GM23338 (cell line): ENCODE results near the gene PVALB.

Experiments used
- CREB1 ChIP-seq: fragments of 250-450 bp; sonication (Bioruptor Pico); IDR thresholded peaks from 2 replicates; pipeline ENCODE4 v1.5.0; 2020; ENCODE audit warnings: low read depth, mild to moderate bottlenecking, moderate library complexity
- EZH2 ChIP-seq: fragments of 200-600 bp; sonication (generic); IDR thresholded peaks from one replicate; pipeline ENCODE4 v1.8.0; 2017; ENCODE audit warnings: antibody characterized with exemption, mild to moderate bottlenecking, low read depth; ENCODE audit not compliant: unreplicated experiment
- EZH2phosphoT487 ChIP-seq: fragments of 200-600 bp; sonication (generic); IDR thresholded peaks from one replicate; pipeline ENCODE4 v1.8.1; 2018; ENCODE audit warnings: antibody characterized with exemption; ENCODE audit not compliant: unreplicated experiment
- JUNB ChIP-seq: IDR thresholded peaks from one replicate; pipeline ENCODE4 v1.6.1; 2016; ENCODE audit warnings: antibody characterized with exemption; ENCODE audit not compliant: unreplicated experiment
- NANOG ChIP-seq: IDR thresholded peaks from 2 replicates; pipeline ENCODE4 v1.6.1; 2016; ENCODE audit warnings: antibody characterized with exemption, borderline replicate concordance
- POLR2AphosphoS5 ChIP-seq: IDR thresholded peaks from 2 replicates; pipeline ENCODE4 v1.6.1; 2016; ENCODE audit warnings: antibody characterized with exemption, low read depth
- ZNF114 ChIP-seq: fragments of 250-450 bp; sonication (Bioruptor Pico); IDR thresholded peaks from 2 replicates; pipeline ENCODE4 v1.5.0; 2020; ENCODE audit warnings: mild to moderate bottlenecking, moderate library complexity
- ZNF331 ChIP-seq: fragments of 250-450 bp; sonication (Bioruptor Pico); IDR thresholded peaks from 2 replicates; pipeline ENCODE4 v1.5.0; 2020; ENCODE audit warnings: low read depth, mild to moderate bottlenecking, moderate library complexity
- TF ChIP-seq, protein P1 (sequence below), 2 experiments: fragments of 200-600 bp in 1 of 2; sonication (generic) in 1 of 2; conservative IDR thresholded peaks; 2 replicates each; pipeline versions ENCODE4 v1.5.1 to v1.6.1; 2016 to 2017; ENCODE audit warnings: antibody characterized with exemption in 2 of 2, low read depth in 2 of 2, mild to moderate bottlenecking in 2 of 2, moderate library complexity in 1 of 2
- TF ChIP-seq, protein P2 (sequence below): IDR thresholded peaks from one replicate; pipeline ENCODE4 v1.6.1; 2018; ENCODE audit warnings: antibody characterized with exemption; ENCODE audit not compliant: unreplicated experiment
- TF ChIP-seq, protein P3 (sequence below): fragments of 250-450 bp; sonication (Bioruptor Pico); IDR thresholded peaks from 2 replicates; pipeline ENCODE4 v1.5.0; 2020; ENCODE audit warnings: mild to moderate bottlenecking, moderate library complexity
- TF ChIP-seq, protein P4 (sequence below): IDR thresholded peaks from 2 replicates; pipeline ENCODE4 v1.6.1; 2016; ENCODE audit warnings: antibody characterized with exemption

DNA sequence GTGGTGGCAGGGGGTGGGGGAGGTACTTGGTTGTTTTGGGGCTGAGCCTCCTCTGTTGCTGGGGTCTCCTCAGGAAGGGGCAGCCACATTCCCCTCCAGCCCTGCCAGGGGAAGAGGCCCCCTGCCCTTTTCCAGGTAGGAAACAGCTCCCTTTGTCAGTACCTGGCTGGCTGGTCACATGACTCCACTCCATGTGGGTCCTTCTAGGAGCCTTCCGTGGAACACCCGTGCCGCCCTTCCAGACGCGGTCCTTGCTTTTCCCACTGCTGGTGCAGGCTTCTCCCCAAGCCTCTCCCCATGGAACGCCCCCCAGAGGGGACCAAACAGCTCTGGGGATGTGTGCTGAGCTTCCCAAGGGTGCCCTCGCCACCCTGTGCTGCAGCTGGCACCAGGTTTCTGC, 60.8 kb downstream of the PVALB start:
- TF ChIP-seq EZH2 (no peak), EZH2phosphoT487 (no peak), POLR2AphosphoS5 (no peak), ZNF114 (no peak), JUNB (no peak), NANOG (no peak), CREB1 (no peak), ZNF331 (CRISPR knock-in tag) (no peak)
- TF ChIP-seq, protein P1, sequence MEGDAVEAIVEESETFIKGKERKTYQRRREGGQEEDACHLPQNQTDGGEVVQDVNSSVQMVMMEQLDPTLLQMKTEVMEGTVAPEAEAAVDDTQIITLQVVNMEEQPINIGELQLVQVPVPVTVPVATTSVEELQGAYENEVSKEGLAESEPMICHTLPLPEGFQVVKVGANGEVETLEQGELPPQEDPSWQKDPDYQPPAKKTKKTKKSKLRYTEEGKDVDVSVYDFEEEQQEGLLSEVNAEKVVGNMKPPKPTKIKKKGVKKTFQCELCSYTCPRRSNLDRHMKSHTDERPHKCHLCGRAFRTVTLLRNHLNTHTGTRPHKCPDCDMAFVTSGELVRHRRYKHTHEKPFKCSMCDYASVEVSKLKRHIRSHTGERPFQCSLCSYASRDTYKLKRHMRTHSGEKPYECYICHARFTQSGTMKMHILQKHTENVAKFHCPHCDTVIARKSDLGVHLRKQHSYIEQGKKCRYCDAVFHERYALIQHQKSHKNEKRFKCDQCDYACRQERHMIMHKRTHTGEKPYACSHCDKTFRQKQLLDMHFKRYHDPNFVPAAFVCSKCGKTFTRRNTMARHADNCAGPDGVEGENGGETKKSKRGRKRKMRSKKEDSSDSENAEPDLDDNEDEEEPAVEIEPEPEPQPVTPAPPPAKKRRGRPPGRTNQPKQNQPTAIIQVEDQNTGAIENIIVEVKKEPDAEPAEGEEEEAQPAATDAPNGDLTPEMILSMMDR (conservative IDR thresholded peaks at IDR 0.05; ENCODE audit: low read depth in 2 of 2) = no peak
- TF ChIP-seq, protein P2, sequence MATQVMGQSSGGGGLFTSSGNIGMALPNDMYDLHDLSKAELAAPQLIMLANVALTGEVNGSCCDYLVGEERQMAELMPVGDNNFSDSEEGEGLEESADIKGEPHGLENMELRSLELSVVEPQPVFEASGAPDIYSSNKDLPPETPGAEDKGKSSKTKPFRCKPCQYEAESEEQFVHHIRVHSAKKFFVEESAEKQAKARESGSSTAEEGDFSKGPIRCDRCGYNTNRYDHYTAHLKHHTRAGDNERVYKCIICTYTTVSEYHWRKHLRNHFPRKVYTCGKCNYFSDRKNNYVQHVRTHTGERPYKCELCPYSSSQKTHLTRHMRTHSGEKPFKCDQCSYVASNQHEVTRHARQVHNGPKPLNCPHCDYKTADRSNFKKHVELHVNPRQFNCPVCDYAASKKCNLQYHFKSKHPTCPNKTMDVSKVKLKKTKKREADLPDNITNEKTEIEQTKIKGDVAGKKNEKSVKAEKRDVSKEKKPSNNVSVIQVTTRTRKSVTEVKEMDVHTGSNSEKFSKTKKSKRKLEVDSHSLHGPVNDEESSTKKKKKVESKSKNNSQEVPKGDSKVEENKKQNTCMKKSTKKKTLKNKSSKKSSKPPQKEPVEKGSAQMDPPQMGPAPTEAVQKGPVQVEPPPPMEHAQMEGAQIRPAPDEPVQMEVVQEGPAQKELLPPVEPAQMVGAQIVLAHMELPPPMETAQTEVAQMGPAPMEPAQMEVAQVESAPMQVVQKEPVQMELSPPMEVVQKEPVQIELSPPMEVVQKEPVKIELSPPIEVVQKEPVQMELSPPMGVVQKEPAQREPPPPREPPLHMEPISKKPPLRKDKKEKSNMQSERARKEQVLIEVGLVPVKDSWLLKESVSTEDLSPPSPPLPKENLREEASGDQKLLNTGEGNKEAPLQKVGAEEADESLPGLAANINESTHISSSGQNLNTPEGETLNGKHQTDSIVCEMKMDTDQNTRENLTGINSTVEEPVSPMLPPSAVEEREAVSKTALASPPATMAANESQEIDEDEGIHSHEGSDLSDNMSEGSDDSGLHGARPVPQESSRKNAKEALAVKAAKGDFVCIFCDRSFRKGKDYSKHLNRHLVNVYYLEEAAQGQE = no peak
- TF ChIP-seq, protein P3, sequence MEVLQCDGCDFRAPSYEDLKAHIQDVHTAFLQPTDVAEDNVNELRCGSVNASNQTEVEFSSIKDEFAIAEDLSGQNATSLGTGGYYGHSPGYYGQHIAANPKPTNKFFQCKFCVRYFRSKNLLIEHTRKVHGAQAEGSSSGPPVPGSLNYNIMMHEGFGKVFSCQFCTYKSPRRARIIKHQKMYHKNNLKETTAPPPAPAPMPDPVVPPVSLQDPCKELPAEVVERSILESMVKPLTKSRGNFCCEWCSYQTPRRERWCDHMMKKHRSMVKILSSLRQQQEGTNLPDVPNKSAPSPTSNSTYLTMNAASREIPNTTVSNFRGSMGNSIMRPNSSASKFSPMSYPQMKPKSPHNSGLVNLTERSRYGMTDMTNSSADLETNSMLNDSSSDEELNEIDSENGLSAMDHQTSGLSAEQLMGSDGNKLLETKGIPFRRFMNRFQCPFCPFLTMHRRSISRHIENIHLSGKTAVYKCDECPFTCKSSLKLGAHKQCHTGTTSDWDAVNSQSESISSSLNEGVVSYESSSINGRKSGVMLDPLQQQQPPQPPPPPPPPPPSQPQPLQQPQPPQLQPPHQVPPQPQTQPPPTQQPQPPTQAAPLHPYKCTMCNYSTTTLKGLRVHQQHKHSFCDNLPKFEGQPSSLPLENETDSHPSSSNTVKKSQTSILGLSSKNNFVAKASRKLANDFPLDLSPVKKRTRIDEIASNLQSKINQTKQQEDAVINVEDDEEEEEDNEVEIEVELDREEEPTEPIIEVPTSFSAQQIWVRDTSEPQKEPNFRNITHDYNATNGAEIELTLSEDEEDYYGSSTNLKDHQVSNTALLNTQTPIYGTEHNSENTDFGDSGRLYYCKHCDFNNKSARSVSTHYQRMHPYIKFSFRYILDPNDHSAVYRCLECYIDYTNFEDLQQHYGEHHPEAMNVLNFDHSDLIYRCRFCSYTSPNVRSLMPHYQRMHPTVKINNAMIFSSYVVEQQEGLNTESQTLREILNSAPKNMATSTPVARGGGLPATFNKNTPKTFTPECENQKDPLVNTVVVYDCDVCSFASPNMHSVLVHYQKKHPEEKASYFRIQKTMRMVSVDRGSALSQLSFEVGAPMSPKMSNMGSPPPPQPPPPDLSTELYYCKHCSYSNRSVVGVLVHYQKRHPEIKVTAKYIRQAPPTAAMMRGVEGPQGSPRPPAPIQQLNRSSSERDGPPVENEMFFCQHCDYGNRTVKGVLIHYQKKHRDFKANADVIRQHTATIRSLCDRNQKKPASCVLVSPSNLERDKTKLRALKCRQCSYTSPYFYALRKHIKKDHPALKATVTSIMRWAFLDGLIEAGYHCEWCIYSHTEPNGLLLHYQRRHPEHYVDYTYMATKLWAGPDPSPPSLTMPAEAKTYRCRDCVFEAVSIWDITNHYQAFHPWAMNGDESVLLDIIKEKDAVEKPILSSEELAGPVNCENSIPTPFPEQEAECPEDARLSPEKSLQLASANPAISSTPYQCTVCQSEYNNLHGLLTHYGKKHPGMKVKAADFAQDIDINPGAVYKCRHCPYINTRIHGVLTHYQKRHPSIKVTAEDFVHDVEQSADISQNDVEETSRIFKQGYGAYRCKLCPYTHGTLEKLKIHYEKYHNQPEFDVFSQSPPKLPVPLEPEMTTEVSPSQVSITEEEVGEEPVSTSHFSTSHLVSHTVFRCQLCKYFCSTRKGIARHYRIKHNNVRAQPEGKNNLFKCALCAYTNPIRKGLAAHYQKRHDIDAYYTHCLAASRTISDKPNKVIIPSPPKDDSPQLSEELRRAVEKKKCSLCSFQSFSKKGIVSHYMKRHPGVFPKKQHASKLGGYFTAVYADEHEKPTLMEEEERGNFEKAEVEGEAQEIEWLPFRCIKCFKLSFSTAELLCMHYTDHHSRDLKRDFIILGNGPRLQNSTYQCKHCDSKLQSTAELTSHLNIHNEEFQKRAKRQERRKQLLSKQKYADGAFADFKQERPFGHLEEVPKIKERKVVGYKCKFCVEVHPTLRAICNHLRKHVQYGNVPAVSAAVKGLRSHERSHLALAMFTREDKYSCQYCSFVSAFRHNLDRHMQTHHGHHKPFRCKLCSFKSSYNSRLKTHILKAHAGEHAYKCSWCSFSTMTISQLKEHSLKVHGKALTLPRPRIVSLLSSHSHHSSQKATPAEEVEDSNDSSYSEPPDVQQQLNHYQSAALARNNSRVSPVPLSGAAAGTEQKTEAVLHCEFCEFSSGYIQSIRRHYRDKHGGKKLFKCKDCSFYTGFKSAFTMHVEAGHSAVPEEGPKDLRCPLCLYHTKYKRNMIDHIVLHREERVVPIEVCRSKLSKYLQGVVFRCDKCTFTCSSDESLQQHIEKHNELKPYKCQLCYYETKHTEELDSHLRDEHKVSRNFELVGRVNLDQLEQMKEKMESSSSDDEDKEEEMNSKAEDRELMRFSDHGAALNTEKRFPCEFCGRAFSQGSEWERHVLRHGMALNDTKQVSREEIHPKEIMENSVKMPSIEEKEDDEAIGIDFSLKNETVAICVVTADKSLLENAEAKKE = no peak
- TF ChIP-seq, protein P4, sequence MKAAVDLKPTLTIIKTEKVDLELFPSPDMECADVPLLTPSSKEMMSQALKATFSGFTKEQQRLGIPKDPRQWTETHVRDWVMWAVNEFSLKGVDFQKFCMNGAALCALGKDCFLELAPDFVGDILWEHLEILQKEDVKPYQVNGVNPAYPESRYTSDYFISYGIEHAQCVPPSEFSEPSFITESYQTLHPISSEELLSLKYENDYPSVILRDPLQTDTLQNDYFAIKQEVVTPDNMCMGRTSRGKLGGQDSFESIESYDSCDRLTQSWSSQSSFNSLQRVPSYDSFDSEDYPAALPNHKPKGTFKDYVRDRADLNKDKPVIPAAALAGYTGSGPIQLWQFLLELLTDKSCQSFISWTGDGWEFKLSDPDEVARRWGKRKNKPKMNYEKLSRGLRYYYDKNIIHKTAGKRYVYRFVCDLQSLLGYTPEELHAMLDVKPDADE = no peak
